HG02870 (cell line): ENCODE results near the gene AP1M1.

Experiments used
- ATAC-seq: cut with Tn5 transposase; IDR thresholded peaks from one replicate; pipeline ENCODE4 v1.9.1; 2021; ENCODE audit warnings: mild to moderate bottlenecking, moderate library complexity; ENCODE audit not compliant: unreplicated experiment

Gene AP1M1

DNA sequence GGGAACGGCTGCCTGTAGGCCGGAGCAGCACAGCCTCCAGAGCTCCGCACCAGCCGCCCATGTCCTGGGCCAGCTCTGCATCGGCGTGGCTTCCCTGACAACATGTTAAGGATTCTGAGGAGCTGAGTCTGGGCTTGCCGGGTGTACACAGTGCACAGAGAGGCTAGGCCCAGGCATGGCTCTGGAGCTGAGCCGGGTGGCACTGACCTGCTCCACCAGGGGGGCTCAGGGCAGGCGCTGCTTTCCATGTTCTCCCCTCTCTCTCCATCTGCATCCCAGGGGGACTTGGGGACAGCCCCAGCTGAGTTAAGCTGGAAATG is 31.6 kb downstream of the AP1M1 start:
- no peak for ATAC-seq

DNA sequence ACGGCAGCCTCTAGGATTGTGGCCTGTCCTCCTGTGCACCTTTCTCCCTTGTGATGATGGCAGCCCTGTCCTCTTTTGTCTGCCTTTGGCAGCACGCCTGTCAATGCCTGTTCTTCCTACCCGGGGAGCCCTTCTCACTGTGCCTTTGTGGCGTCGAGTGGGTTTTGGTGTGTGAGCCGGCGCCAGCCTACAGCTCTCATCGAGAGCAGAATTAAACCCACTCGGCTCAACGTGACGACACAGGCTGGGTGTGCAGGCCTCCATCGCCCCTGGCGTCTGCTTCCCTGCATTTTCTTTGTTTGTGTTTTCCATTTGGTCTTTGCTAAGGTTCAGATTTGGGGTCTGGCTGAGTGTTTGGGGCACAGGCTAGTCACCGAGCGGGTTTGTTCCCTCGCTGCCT is 34.4 kb downstream of the AP1M1 start:
- no peak for ATAC-seq

DNA sequence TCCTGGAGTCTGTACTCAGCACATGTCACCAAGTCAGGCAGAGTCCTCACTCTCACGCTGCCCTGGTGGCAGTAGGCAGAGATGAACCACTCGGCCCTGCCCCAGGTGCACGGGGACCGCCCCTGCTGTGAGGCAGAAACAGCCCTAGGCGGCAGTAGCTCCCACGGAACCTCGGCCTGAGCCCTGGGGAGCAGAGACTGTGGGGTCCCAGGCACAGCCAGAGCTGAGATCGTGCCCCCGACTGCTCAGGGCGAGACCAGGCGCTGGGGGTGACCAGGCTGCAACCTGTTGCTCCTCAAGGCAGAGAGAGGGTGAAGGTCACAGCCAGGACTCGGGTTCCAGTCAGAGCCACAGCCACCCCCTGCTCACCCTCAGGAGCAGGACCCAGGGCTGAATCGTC is 34.9 kb downstream of the AP1M1 start:
- ATAC-seq = no peak

DNA sequence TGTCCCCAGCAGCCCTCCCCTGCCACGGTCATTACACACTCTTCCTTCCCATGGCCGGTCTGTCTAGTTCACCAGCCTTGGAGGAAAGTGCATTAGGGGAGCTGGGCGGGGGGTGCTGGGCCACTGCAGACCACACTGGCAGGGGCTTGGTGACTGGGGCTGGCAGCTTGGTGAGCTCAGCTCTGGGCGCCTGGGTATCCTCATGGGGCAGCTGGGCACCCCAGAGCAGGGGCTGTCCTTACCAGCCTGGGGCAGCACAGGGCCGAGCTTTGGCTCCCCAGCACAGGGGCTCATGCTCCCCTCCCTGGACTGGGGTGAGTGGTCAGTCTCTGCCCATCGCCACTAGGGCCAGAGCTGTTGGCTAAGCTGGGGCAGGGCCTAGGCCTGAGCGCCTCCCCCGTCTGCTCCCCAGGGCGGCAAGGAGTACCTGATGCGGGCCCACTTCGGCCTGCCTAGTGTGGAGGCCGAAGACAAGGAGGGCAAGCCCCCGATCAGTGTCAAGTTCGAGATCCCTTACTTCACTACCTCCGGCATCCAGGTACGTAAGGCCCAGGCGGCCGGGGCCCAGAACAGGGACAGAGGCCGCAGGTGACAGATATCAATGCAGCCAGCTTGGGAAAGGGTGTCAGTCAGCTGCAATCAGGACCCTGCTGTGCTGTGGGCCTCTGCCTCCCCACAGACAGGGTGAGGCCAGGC is 35.5 kb downstream of the AP1M1 start:
- no peak for ATAC-seq

DNA sequence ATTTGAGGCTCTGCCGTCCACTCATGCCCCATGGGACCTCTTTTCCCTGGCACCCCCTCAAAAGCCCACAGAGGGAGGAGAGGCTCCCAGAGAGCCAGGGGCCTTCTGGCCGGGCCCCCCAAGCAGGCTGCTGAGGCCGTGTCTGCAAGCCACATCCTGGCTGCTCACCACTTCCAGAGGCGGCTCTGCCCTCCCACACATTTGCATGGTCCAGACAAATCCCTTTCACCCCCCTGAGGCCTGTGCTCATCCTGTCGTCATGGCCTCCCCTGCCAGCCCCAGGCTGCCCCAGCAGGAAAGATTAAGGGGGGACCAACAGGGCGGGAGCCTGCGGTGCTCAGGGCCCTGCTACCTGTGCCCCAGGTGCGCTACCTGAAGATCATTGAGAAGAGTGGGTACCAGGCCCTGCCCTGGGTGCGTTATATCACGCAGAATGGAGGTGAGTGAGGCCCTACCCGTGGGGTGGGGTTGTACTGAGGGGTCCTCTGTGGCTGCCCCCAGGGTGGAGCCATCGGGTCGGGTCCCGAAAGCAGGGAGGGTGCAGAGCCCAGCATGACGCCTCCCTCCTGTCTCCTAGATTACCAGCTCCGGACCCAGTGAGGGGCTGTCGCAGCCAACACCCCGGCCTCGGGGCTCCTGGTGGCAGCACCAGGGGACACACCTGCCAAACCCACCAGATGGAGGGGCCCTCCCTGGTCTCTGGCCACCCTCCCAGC is 36.3 kb downstream of the AP1M1 start:
- ATAC-seq = no peak

DNA sequence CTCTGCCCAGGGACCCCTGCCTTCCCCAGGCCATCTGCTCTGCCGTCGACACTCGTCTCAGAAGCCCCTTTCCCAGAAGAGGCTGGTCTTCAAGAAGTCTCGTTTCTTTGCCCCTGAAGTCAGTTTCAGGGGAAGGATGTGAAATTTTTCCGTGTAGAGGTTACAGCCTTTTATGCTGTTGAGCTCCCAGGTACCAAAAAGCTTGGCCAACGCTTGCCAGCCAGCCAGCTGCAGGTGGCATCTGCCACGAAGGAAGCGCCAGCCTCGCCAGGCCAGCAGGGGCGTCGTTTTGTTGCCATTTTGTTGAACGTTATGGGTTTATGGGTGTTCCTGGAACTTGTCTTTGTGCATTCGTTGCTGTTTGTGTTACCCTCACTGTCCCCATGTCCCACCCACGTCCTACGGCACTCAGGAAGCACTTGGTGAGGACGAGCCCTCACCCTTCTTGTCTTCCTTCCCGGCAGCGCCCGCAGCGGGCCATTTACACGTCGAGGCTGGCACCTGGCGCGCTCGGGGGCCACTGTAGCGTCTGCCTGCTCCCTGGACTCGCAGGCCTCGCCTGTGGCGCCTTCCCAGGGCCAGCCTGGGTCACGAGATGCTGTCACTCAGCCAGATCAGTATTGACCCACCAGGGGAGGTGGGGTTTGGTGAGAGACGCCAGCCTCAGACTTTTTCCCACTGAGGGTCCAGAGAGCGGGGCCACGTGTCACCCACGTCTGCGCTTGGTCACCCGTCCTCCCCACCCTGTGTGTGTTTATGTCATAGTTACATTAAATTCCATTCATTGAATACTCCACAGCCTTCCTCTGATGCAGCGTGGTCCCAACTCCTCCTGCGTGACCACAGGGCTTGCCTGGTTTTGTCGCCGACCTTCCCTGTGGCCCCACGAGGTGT is 37.1 kb downstream of the AP1M1 start:
- ATAC-seq = no peak

DNA sequence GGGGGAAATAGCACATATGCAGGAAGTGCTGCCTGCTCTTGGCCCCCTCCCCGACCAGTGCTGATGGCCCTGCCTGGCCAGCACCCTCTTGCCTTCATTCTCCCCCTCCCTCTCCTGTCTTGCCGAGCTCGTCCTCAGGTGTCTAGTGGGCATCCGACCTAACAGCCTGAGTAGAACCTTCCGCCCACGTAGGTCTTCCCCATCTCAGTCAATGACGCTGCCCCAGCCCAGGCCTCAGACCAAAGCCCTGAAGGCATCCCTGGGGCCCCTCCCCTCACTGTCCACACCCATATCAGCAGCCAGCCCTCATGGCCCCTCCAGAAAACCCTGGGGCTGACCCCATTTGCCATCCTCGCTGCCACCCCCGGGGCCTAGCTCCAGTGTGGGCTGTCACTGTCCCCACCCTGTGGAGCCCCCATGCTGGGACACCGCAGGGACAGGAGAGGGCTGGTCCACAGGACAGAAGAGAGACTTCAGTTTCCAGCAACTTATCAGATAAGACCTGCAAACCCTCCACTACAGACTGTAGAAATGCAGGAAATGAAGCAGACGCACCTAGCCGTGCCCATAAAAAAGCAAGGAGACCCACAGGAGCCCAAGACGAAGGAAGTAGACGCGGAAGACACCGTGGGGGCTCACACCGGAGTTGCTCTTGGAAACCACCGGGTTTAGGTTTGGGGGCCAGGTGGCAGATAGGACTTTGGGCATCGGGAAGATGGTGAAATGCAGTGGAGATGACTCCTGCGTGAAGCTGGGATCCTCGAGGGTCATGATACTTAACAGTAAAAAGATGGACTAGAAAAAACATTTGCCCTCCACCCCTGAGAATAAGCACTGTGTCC is 38.3 kb downstream of the AP1M1 start:
- no peak for ATAC-seq

DNA sequence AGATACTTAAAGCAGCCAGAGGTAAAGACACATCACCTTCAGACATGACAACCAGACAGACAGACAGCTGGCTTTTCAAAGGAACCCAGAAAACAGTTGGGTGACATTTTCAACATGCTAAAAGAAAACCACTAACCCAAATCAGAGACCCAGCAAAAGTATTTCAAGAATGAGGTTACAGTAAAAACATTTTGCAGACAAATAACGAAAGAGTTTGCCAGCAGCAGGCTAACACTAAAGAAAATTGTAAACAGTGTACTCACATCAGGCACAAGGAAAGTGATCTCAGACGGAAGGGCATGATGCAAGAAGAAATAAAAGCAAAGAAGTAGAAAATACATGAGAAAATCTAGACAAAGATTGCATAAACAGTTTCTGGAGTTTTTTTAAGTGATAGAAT is 46.4 kb downstream of the AP1M1 start:
- no peak for ATAC-seq

DNA sequence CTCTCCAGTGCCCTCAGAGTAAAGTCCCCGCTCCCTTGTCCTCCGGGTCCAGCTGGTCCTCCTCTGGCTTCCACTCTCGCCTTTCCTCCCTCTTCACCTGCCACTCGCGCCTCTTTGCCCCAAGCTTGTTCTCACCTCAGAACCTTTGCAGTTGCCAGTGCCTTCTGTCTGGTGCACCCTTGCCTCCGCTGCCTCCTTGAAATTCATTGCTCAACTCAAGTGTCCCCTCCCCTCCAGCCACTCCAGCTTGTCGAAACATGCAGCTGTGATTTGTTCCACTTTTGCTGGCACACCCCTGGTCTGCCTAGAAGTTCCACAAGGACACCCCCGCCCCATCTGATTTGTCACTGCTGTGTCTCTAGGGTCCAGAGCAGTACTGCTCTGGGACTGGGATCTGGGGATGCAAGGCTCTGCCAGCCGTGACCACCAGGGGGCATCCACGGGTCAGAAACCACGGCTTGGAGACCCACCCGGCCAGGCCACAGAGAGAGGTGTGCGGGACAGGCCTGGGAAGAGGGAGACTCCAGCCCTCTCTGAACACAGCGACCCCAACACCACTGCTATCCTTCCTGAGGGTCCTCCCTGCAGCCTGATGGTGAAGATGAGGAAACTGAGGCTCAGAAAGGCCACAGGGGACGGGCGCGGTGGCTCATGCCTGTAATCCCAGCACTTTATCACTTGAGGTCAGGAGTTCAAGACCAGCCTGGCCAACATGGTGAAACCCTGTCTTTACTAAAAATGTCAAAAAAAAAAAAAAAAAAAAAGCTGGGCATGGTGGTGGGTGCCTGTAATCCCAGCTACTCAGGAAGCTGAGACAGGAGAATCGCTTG is 49.9 kb downstream of the AP1M1 start:
- ATAC-seq = no peak

DNA sequence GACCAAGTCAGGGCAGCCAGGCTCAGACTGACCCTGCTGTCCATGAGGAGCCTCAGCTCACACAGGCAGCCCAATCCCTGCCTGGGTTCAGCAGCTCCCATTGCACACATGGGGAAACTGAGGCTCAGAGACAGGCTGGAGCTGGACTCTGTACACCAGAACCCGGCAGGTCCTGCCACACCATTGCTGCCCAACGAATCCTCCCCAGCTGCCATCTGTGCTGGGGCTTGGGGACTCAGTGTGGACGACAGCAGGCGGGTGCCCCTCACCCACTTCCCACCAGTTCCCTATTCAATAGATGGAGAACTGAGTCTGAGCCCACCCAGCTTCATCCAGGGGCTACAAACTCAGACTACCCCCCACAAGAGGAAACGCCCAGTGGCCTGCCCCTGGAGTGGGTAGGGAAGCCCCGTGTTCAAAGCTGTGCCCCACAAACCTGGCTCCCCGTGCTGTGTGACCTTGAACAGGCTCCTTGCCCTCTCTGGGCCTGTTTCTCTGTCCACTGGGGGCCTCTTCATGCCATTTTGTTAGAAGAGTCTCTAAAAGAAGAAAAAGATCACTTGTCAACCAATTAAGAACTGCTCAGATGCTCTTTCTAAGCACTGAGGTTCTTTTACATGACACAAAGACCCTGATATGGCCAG is 50.8 kb downstream of the AP1M1 start:
- no peak for ATAC-seq

DNA sequence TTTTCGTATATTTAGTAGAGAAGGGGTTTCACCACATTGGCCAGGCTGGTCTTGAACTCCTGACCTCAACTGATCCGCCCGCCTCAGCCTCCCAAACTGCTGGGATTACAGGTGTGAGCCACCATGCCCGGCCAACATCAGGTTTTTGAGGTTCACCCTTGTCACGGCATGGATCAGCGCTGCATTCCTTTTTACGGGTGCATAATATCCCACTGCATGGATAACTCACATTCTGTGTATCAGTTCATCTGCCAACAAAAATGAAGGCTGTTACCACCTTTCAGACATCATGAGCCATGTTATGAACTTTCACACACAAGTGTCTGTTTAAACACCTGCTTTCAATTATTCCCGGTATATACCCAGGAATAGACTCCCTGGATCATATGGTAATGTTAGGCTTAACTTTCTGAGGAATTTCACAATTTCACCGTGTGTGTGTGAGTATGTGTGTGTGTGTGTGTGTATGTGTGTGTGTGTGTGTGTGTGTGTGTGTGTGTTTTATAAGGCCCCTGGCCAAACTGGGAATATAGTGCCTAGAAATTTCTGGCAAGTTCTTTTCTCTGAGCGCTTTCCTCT is 52.2 kb downstream of the AP1M1 start:
- no peak for ATAC-seq

DNA sequence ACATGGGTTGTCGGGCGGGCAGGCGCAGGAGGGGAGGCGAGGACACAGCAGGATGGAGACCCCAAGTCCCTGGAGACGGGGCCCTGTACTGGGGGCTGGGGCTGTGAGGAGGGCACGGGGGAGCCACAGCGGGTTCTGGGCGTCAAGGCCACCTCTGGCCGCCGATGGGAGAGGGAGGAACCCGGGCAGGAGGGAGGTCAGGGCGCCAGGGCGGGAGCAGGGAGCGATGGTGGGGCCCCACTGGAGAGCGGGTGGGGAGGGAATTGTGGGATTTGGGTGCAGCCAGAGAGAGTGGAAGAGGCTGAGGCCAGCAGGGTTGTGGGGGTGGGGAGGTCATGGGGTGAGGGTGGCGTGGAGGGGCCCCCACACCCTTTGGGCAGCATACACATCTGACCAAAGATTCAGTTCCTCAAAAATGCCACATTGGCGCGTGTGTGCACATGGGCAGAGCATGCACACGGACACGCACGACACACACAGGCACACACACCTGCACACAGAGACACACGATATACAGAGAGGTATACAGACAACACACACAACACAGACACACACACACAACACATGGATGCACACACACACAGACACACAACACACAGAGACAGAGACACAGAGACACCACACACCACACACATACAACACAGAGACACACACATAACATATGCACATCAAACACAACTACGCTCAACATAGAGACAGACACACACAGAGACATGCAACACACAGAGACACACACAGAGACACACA is 54.9 kb downstream of the AP1M1 start:
- no peak for ATAC-seq

DNA sequence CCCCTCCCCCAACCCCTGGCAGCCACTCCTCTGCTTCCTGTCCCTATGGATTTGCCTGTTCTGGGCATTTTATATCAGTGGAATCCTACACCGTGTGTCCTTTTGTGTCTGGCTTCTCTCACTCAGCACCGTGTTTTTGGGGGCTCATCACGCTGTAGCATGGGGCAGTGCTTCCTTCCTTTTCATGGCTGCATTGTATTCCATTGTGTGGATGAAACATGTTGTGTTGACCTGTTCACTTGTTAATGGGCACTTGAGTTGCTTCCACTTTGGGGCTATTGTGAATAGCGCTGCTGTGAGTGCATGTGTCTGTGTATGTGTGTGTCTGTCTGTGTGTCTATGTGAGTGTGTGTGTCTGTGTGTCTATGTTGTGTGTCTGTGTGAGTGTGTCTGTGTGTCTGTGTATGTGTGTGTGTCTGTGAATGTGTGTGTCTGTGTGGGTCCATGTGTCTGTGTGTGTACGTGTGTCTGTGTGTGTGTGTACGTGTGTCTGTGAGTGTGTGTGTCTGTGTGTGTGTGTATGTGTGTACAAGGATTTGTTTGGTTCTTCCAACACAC is 57.2 kb downstream of the AP1M1 start:
- ATAC-seq = no peak

DNA sequence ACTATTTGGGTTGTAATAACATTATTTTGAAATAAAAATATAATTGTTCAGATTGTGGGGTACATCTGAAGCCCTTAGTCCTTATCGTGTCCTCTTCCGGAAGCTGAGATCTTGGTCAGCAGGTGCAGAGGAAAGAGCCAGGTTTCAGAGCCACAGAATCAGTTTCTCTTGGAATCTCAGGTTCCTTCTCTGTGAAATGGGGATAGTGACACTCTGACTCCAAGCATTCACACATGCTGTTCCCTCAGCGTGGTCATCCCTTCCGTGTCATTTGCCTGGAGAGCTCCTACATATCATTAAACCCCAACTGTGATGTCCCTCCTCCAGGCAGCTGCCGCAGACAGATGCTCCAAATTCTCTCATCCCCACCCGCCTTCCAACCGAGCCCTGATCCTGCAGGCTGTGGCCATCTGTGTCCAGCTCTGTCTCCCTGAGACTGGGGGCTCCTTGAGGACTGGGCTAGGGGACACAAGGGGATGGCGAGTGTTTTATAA is 59.8 kb downstream of the AP1M1 start:
- no peak for ATAC-seq

DNA sequence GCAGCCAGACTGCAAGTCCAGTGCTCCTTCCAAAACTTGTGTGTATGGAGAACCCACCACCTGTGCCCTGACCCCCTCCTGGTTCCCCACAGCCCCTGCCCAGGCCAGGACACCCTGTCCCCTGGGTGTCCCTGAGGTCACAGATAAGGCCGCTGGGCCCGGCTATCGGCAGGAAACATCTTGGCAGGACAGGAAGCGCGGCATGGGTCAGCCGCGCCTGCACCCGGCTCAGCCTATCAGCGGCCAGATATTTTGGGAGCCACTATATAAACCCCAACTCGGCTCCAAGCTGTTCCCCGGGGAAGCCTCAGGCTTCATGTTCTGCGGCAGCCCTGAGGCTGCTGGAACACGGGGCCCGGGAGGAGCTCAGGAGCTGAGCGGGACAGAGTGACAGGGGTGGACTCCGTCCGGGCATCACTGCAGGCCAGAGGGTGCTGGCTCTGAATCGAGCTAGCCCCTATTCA is 60.8 kb downstream of the AP1M1 start:
- ATAC-seq = no peak

DNA sequence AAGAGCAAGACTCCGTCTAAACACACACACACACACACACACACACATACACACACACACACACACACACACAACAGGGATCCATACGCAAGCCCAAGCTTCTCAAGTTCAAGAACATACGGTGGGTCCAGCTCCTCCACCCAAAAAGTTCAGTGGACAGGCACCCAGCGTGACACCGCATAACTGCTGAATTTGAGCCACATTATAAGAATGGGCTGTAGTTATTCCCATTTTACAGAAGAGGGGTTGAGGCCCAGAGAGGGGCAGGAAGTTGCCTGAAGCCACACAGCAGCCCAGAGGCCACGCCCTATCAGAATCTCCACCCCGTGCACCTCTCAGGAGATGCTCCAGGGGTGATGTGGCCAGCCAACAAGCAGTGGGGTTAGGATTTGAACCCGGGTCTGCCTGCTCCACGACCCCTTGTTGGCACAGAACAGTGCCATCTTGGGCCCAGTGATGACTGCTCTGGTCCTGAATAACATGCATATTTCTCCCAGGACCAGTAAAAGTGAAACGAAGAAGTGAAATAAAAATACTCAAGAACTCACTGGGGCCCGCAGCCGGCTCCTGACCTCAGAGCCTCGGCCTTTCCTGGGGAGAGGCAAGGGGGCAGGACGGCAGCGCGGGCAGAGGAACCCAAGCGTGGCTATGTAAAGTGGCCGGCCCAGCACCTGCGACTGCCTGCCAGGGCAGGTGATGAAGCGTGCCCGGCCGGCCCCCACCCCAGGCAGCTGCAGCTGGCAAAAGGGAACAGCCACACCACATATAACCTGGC is 61.9 kb downstream of the AP1M1 start:
- no peak for ATAC-seq

DNA sequence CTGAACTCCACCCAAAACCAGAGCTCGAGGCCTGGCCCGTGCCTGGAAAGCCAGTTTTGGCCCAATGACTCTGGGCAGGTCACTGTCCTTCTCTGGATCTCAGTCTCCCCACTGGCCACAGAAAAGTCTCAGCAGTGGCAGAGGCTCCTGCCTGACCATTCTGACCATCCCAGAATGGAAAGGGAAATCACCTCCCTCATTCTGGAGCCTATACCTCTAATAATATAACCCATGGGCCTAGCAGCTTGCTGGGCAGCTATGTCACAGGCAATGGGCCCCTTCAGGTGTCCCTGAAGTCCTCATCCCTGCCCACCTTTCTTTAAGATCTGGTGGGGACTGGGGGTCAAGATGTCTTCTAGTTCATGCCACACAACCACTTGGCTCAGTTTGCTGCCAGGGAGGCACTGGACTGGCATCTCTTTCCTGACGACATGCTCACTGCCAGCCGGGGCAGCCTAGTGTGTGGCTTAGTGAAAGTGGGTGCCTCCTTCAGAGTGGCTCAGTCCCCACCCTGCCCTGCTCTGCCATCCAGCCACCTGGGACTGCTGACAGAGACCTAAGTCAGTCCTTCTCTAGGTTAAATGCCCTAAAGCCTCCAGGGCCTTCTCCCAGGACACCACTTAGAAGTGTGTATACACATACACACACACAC is 62.6 kb downstream of the AP1M1 start:
- ATAC-seq = no peak
